GM23338 (cell line): ENCODE measurements around the gene ERC2. TPM values are rescaled to one million over a fixed set of nuclear protein-coding genes. Genes with fewer than 3 reads are reported as not detected.

Experiments
- ATAC-seq: fragments of 200-7000 bp; cut with Tn5 transposase; 3 replicates; pipeline ENCODE4 v1.9.1; 2020
- DNase-seq: peaks from one replicate; pipeline ENCODE4 v3.0.0-alpha.2; 2015; ENCODE audit warnings: low spot score
- H2AFZ ChIP-seq: fragments of 200-600 bp; sonication (generic); 2 replicates; pipeline ENCODE4 v1.8.0; 2016; ENCODE audit warnings: antibody characterized with exemption, mild to moderate bottlenecking, moderate library complexity
- H3F3A ChIP-seq: fragments of 200-600 bp; sonication (generic); replicated peaks from 2 replicates; pipeline ENCODE4 v1.8.0; 2017; ENCODE audit warnings: antibody characterized with exemption, mixed run types, low read depth
- H3K27ac ChIP-seq: fragments of 200-600 bp; sonication (generic); 2 replicates; pipeline ENCODE4 v1.6.1; 2016; ENCODE audit warnings: low read depth
- H3K27me3 ChIP-seq: fragments of 200-600 bp; sonication (generic); 2 replicates; pipeline ENCODE4 v1.8.0; 2016; ENCODE audit warnings: mild to moderate bottlenecking, mixed run types, moderate library complexity; ENCODE audit not compliant: insufficient read depth
- H3K36me3 ChIP-seq: fragments of 200-600 bp; sonication (generic); 2 replicates; pipeline ENCODE4 v1.8.0; 2016; ENCODE audit warnings: mild to moderate bottlenecking; ENCODE audit not compliant: insufficient read depth
- H3K4me1 ChIP-seq: fragments of 200-600 bp; sonication (generic); 2 replicates; pipeline ENCODE4 v1.8.0; 2016; ENCODE audit warnings: mild to moderate bottlenecking, moderate library complexity; ENCODE audit not compliant: insufficient read depth
- H3K4me2 ChIP-seq: fragments of 200-600 bp; sonication (generic); 2 replicates; pipeline ENCODE4 v1.7.1; 2017; ENCODE audit warnings: mixed run types
- H3K4me3 ChIP-seq: fragments of 200-600 bp; sonication (generic); 2 replicates; pipeline ENCODE4 v1.6.1; 2016; ENCODE audit warnings: mixed run types
- H3K79me2 ChIP-seq: fragments of 200-600 bp; sonication (generic); replicated peaks from 2 replicates; pipeline ENCODE4 v1.8.0; 2017; ENCODE audit warnings: mild to moderate bottlenecking; ENCODE audit not compliant: insufficient read depth
- H3K9me2 ChIP-seq: fragments of 200-600 bp; sonication (generic); 2 replicates; pipeline ENCODE4 v1.8.0; 2017; ENCODE audit not compliant: insufficient read depth
- H4K20me1 ChIP-seq: fragments of 200-600 bp; sonication (generic); replicated peaks from 2 replicates; pipeline ENCODE4 v1.8.0; 2017; ENCODE audit warnings: mild to moderate bottlenecking; ENCODE audit not compliant: insufficient read depth
- H3K27ac Mint-ChIP-seq: 2 replicates; pipeline ENCODE4 v1.8.0; 2020; ENCODE audit warnings: inconsistent platforms, mild to moderate bottlenecking, moderate library complexity, mixed read lengths
- H3K27me3 Mint-ChIP-seq: 3 replicates; pipeline ENCODE4 v1.8.0; 2022; ENCODE audit warnings: low read depth, mild to moderate bottlenecking, moderate library complexity, mixed read lengths, inconsistent platforms; ENCODE audit not compliant: insufficient read depth, poor library complexity
- H3K36me3 Mint-ChIP-seq: 3 replicates; pipeline ENCODE4 v1.8.0; 2021; ENCODE audit warnings: low read depth, mild to moderate bottlenecking, inconsistent platforms, moderate library complexity, mixed read lengths
- H3K4me1 Mint-ChIP-seq: 3 replicates; pipeline ENCODE4 v1.8.0; 2020; ENCODE audit warnings: mild to moderate bottlenecking, inconsistent platforms, mixed read lengths
- H3K4me3 Mint-ChIP-seq: 3 replicates; pipeline ENCODE4 v1.8.0; 2021; ENCODE audit warnings: moderate library complexity, mild to moderate bottlenecking, inconsistent platforms, mixed read lengths
- H3K9me3 Mint-ChIP-seq: 3 replicates; pipeline ENCODE4 v1.8.0; 2020; ENCODE audit warnings: moderate library complexity, mild to moderate bottlenecking, inconsistent platforms, mixed read lengths
- CREB1 ChIP-seq: fragments of 250-450 bp; sonication (Bioruptor Pico); IDR thresholded peaks from 2 replicates; pipeline ENCODE4 v1.5.0; 2020; ENCODE audit warnings: low read depth, mild to moderate bottlenecking, moderate library complexity
- POLR2AphosphoS5 ChIP-seq: IDR thresholded peaks from 2 replicates; pipeline ENCODE4 v1.6.1; 2016; ENCODE audit warnings: antibody characterized with exemption, low read depth
- ZNF331 ChIP-seq: fragments of 250-450 bp; sonication (Bioruptor Pico); IDR thresholded peaks from 2 replicates; pipeline ENCODE4 v1.5.0; 2020; ENCODE audit warnings: low read depth, mild to moderate bottlenecking, moderate library complexity
- polyA plus RNA-seq: library from polyadenylated mRNA; unstranded; fragments of >200 nt; fragmentation: Nextera tagmentation; extraction: Ambion mirVana; gene quantifications from 2 replicates; pipeline ENCODE4 v1.2.1, GENCODE V29; 2016
- total RNA-seq: library from RNA; depleted of rRNA; stranded (reverse); fragments of >200 nt; shearing (Covaris generic); gene quantifications from 2 replicates; pipeline ENCODE4 v1.2.3, GENCODE V29; 2014
- TF ChIP-seq, protein P1 (sequence below), 2 experiments: fragments of 200-600 bp in 1 of 2; sonication (generic) in 1 of 2; conservative IDR thresholded peaks; 2 replicates each; pipeline versions ENCODE4 v1.5.1 to v1.6.1; 2016 to 2017; ENCODE audit warnings: antibody characterized with exemption in 2 of 2, low read depth in 2 of 2, mild to moderate bottlenecking in 2 of 2, moderate library complexity in 1 of 2
- TF ChIP-seq, protein P2 (sequence below): fragments of 250-450 bp; sonication (Bioruptor Pico); IDR thresholded peaks from 2 replicates; pipeline ENCODE4 v1.5.0; 2020; ENCODE audit warnings: mild to moderate bottlenecking, moderate library complexity
- TF ChIP-seq, protein P3 (sequence below): IDR thresholded peaks from 2 replicates; pipeline ENCODE4 v1.6.1; 2016; ENCODE audit warnings: antibody characterized with exemption
- TF ChIP-seq, protein P4 (sequence below): IDR thresholded peaks from one replicate; pipeline ENCODE4 v1.6.1; 2018; ENCODE audit warnings: antibody characterized with exemption; ENCODE audit not compliant: unreplicated experiment

The ERC2 gene
- total and polyA plus RNA-seq, 2 experiments from 2014 or later = 11.8 to 13.7 TPM

DNA sequence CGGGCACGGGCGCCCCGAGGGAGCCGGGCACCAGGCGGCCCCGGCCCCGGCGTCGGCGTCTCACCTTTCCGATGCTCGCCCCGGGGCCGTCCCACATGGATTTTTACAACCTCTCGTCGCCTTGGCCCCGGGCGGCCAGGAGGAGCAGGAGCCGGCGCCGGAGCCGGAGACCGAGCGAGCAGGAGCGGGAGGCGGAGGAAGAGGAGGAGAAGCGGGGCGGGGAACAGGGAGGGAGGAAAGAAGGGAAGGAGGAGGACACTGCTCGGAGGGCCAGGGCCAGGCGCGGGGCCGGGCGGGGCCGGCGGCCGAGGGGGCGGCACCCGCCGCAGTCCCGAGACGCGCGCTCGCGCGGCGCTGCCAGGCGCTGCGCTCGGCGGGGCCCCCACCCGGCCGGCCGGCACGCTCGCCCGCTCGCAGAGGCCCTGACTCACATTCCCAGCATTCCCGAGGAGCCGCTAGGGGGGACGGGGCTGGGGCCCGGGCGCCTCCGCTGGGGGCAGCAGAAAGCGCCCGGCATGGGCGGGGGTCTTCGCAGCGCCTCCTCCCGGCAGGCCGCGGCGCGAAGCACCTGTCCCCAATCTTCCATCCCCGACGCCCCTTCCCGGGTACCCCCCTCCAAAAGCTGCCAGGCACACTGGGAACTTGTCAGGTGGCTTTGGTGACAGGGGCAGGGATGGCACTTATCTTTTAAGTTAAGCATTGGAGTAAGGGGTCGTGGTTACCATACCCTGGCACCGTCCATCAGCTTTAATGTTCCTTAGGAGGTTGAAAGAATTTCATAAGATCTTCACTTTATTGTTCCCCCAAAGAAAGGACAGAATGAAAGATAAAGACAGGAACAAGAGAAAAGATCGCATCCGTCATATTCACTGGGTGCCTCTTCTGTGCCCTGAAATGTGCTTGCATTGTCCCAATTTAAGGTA is at the start of gene ERC2 (continued):
- TF ChIP-seq, protein P1, sequence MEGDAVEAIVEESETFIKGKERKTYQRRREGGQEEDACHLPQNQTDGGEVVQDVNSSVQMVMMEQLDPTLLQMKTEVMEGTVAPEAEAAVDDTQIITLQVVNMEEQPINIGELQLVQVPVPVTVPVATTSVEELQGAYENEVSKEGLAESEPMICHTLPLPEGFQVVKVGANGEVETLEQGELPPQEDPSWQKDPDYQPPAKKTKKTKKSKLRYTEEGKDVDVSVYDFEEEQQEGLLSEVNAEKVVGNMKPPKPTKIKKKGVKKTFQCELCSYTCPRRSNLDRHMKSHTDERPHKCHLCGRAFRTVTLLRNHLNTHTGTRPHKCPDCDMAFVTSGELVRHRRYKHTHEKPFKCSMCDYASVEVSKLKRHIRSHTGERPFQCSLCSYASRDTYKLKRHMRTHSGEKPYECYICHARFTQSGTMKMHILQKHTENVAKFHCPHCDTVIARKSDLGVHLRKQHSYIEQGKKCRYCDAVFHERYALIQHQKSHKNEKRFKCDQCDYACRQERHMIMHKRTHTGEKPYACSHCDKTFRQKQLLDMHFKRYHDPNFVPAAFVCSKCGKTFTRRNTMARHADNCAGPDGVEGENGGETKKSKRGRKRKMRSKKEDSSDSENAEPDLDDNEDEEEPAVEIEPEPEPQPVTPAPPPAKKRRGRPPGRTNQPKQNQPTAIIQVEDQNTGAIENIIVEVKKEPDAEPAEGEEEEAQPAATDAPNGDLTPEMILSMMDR (conservative IDR thresholded peaks at IDR 0.05; ENCODE audit: low read depth in 2 of 2) = peak; percentile 64 to 74

DNA sequence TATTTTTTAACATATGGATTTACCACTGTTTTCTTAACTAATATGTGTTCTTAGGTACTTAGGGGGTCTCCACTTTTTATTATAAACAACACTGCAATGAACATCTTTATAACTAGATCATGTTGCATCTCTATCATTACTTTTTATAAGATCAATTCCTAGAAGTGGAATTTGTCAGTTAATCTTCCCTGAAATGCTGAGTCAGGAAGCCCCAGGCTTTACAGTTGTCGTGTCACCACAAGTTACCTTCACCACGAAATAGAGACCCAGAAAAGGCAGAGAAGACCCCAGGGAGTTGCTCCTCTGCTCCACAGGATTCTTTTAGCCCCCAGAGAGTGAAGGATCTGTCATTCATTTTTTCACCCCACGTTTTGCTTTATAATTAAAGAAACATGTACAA is 34.5 kb upstream of the ERC2 start:
- Mint-ChIP-seq H3K27ac (no peak overlapping the region), H3K36me3 (no peaks in the 10 kb centered on the region), H3K27me3 (no peaks in the 10 kb centered on the region), H3K4me1 (peaks cover 2% of the 10 kb centered on the region; the same call in 2 of the 3 replicates), H3K4me3 (no peak overlapping the region), H3K9me3 (no peaks in the 10 kb centered on the region; the same call in 2 of the 3 replicates)
- Histone ChIP-seq H3K36me3 (no peaks in the 10 kb centered on the region), H3K4me2 (no peak overlapping the region), H3K27ac (no peak overlapping the region), H3K27me3 (no peaks in the 10 kb centered on the region), H3K4me1 (peaks cover 5% of the 10 kb centered on the region; the same call in 1 of the 2 replicates), H4K20me1 (no peaks in the 10 kb centered on the region), H3K4me3 (no peak overlapping the region), H3K9me2 (no peaks in the 10 kb centered on the region), H3F3A (no peaks in the 10 kb centered on the region), H2AFZ (no peak overlapping the region), H3K79me2 (no peaks in the 10 kb centered on the region)
- ATAC-seq = no peak
- DNase-seq = no peak
- TF ChIP-seq CREB1 (CRISPR knock-in tag) = no peak
- no peak for TF ChIP-seq ZNF331
- TF ChIP-seq POLR2AphosphoS5 = no peak
- TF ChIP-seq, protein P1 (conservative IDR thresholded peaks at IDR 0.05; ENCODE audit: low read depth in 2 of 2) = no peak
- TF ChIP-seq, protein P2, sequence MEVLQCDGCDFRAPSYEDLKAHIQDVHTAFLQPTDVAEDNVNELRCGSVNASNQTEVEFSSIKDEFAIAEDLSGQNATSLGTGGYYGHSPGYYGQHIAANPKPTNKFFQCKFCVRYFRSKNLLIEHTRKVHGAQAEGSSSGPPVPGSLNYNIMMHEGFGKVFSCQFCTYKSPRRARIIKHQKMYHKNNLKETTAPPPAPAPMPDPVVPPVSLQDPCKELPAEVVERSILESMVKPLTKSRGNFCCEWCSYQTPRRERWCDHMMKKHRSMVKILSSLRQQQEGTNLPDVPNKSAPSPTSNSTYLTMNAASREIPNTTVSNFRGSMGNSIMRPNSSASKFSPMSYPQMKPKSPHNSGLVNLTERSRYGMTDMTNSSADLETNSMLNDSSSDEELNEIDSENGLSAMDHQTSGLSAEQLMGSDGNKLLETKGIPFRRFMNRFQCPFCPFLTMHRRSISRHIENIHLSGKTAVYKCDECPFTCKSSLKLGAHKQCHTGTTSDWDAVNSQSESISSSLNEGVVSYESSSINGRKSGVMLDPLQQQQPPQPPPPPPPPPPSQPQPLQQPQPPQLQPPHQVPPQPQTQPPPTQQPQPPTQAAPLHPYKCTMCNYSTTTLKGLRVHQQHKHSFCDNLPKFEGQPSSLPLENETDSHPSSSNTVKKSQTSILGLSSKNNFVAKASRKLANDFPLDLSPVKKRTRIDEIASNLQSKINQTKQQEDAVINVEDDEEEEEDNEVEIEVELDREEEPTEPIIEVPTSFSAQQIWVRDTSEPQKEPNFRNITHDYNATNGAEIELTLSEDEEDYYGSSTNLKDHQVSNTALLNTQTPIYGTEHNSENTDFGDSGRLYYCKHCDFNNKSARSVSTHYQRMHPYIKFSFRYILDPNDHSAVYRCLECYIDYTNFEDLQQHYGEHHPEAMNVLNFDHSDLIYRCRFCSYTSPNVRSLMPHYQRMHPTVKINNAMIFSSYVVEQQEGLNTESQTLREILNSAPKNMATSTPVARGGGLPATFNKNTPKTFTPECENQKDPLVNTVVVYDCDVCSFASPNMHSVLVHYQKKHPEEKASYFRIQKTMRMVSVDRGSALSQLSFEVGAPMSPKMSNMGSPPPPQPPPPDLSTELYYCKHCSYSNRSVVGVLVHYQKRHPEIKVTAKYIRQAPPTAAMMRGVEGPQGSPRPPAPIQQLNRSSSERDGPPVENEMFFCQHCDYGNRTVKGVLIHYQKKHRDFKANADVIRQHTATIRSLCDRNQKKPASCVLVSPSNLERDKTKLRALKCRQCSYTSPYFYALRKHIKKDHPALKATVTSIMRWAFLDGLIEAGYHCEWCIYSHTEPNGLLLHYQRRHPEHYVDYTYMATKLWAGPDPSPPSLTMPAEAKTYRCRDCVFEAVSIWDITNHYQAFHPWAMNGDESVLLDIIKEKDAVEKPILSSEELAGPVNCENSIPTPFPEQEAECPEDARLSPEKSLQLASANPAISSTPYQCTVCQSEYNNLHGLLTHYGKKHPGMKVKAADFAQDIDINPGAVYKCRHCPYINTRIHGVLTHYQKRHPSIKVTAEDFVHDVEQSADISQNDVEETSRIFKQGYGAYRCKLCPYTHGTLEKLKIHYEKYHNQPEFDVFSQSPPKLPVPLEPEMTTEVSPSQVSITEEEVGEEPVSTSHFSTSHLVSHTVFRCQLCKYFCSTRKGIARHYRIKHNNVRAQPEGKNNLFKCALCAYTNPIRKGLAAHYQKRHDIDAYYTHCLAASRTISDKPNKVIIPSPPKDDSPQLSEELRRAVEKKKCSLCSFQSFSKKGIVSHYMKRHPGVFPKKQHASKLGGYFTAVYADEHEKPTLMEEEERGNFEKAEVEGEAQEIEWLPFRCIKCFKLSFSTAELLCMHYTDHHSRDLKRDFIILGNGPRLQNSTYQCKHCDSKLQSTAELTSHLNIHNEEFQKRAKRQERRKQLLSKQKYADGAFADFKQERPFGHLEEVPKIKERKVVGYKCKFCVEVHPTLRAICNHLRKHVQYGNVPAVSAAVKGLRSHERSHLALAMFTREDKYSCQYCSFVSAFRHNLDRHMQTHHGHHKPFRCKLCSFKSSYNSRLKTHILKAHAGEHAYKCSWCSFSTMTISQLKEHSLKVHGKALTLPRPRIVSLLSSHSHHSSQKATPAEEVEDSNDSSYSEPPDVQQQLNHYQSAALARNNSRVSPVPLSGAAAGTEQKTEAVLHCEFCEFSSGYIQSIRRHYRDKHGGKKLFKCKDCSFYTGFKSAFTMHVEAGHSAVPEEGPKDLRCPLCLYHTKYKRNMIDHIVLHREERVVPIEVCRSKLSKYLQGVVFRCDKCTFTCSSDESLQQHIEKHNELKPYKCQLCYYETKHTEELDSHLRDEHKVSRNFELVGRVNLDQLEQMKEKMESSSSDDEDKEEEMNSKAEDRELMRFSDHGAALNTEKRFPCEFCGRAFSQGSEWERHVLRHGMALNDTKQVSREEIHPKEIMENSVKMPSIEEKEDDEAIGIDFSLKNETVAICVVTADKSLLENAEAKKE (CRISPR knock-in tag) = no peak
- TF ChIP-seq, protein P3, sequence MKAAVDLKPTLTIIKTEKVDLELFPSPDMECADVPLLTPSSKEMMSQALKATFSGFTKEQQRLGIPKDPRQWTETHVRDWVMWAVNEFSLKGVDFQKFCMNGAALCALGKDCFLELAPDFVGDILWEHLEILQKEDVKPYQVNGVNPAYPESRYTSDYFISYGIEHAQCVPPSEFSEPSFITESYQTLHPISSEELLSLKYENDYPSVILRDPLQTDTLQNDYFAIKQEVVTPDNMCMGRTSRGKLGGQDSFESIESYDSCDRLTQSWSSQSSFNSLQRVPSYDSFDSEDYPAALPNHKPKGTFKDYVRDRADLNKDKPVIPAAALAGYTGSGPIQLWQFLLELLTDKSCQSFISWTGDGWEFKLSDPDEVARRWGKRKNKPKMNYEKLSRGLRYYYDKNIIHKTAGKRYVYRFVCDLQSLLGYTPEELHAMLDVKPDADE = no peak
- TF ChIP-seq, protein P4, sequence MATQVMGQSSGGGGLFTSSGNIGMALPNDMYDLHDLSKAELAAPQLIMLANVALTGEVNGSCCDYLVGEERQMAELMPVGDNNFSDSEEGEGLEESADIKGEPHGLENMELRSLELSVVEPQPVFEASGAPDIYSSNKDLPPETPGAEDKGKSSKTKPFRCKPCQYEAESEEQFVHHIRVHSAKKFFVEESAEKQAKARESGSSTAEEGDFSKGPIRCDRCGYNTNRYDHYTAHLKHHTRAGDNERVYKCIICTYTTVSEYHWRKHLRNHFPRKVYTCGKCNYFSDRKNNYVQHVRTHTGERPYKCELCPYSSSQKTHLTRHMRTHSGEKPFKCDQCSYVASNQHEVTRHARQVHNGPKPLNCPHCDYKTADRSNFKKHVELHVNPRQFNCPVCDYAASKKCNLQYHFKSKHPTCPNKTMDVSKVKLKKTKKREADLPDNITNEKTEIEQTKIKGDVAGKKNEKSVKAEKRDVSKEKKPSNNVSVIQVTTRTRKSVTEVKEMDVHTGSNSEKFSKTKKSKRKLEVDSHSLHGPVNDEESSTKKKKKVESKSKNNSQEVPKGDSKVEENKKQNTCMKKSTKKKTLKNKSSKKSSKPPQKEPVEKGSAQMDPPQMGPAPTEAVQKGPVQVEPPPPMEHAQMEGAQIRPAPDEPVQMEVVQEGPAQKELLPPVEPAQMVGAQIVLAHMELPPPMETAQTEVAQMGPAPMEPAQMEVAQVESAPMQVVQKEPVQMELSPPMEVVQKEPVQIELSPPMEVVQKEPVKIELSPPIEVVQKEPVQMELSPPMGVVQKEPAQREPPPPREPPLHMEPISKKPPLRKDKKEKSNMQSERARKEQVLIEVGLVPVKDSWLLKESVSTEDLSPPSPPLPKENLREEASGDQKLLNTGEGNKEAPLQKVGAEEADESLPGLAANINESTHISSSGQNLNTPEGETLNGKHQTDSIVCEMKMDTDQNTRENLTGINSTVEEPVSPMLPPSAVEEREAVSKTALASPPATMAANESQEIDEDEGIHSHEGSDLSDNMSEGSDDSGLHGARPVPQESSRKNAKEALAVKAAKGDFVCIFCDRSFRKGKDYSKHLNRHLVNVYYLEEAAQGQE = no peak
